Frontal cortex (tissue), 4 donors: ENCODE measurements around the gene CDK11B. TPM values are rescaled to one million over a fixed set of nuclear protein-coding genes. Genes with fewer than 3 reads are reported as not detected.
"Not testable (repeated sequence)": the region's sequence is repeated elsewhere in the genome, so short reads cannot be mapped to it uniquely, and the experiment has no call there.

Experiments used
- DNase-seq, 2 donors: peaks; one replicate each; pipeline ENCODE4 v3.0.0; 2012; ENCODE audit warnings: low spot score in 2 of 2
- FAIRE-seq: peaks from 2 replicates; lab custom pipeline; 2012; peaks lifted over from hg19 to GRCh38; lab: Jason Lieb, UNC
- total RNA-seq: library from RNA; depleted of rRNA; stranded (reverse); fragments of >200 nt; gene quantifications from one replicate; pipeline ENCODE4 v1.2.3, GENCODE V29; 2014
- donor health status: control.
- donor health status: control.
- donor health status: control.

The CDK11B gene
- total RNA-seq, 1 donor from 2014 or later: 9.0 TPM

DNA sequence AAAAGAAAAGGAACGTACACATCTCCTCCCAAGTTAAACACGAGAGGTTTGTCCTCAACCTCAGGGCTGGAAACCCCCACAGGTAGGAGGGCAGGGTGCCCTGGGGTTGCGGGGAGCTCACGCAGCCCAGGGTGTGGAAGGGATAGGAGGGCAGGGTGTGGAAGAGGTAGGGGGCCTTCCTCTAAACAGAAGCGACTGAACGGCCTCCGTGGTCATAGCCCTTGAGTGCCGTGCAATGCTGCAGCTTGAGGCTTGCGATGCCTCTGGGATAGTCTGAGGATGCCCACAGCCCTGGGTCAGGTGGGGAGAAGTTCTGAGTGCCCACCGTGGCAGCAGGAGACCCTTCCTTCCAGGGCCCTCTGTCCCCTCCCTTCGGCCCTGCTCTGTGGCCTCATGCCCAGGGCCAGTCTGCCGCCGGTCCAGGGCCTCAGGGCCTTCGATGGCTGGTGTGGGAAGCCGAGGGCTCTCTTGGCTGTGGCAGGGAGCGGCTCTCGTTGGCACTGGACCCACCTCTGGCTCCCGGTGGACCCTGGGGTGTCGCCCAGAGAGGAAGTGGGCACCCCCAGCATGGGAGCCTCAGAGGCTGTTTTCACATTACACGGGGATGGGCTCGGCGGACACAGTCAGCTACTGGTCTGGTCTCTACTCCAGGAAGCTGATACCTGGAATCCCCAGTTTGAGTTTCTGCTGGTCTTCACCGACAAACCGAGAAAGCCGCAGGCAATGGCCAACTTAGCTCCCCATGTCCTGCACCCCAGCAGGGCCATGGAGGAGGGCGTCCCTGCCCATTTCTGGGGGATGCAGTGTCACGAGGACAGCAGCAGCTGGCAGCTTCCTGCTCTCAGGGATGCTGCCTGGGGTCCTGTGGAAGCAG is 6.4 kb upstream of the CDK11B start:
- DNase-seq (peak in 1 of 2 donors; percentile 1), FAIRE-seq (no peak)

DNA sequence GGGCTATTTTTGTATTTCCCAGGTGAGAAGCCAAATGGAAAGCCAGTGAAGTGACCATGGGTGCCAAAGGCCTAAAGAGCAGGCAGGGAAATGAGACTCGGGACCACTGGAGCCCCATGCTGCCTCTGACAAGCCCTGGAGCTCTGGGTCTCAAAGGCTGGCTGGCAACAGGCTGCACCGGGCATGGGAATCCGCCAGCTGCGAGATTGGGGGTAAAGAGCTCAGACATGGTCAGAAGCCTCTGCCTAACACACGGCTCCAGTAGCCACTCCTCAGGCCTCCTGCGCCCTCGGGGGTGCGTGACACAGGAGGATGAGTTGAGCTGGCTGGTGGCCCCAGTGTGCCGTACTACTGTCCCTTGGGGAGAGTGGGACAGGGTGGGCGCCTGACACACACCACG is 5.5 kb upstream of the CDK11B start:
- not testable (repeated sequence) for FAIRE-seq, DNase-seq

DNA sequence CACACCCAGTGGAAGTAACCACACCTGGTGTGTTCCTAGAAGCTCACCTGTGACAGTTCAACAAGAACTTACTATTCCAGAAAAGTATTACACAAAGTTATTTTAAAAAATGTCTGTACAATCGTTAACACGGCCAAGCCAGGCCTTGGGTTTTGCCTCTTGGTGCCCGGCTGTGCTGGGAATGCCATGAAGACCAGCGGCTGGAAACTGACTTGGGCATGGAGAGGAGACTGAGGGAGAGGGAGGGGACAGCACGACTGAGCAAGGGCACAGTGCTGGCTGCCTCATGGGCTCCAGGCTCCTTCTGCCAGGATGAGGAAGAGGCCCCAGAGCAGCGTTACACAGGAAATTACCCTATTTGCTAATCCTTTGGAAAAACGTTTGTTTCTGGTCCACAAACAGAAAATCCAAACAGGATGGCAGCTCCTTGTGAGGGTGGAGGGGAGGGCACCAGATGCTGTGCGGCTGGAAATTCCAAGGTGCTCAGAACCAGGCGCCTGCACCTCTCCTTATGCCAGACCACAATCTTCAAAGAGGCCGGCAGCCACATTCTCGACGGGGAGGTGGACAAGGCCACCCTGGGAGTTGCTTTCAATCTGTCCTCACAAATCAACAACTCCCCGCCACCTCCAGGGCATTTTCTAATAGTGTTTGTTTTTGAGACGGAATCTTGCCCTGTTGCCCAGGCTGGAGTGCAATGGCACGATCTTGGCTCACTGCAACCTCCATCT is 4.2 kb upstream of the CDK11B start:
- not testable (repeated sequence) for FAIRE-seq, DNase-seq

DNA sequence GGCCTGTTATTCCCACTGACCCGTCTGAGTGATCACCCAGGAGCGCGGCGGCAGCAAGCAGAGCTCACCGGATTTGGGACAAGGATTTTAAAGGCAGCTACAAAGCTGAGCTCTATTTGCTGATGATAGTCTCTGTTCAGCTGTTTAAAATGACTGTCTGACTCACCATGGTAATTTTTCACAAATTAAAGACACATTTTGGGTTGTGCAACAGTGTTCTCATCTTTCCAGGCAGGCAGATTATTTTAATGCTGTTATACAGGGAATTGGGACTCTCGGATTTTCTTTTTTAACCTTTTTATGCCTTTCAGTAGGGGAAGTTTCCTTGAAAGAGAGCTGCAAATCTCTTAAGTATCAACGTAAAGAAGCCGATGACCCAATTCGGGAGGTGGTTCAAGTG is 3.6 kb upstream of the CDK11B start:
- DNase-seq, FAIRE-seq: not testable (repeated sequence)

DNA sequence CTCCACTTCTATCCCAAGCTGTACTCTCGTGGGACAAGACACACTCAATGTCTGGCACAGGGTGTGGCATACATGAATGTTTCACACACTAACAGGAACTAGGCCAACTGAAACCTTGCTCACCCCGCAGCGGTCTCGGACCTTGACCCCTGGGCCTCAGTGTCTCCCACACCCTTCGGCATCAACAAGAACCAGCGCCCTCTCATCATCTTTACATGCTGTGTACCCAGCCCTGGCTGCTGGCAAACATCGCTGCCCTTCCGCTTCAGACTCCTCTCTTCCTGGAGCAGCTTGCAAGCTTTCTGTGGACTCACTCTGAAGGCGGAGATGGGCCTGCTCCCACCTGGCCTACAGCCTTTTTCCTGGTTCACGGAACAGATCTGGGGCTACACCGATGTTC is 10.5 kb downstream of the CDK11B start:
- DNase-seq, FAIRE-seq: not testable (repeated sequence)

DNA sequence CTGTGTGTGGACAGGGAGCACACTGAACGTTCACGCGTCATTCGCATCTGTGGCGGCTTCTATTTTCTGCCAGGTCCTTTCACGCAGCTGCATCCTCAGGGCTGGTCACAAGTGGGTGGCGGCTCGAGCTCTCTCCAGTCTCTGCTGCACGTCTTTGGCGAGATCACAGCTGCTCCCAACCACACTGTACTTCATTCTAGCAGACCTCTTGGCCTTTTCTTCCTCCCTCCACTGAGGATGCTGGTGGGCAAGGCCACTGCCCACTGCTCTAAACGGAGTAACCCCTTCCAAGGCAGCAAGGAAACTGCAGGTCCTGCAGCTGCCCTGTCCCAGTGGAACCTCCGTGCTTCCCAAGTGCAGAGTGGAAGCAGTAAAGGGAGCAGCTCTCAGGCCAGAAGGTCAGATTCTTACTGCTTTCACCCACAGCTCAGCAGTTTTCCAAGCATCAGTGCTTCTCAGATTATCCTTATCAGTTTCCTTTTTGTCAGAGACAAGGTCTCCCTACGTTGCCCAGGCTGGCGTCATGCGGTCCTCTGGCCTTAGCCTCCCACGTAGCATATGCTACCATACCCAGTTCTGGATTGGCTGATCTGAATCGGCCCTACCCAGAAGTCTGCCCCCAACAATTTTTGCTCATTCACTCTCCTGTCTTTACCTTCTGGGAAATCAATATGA is 11.1 kb downstream of the CDK11B start:
- not testable (repeated sequence) for DNase-seq, FAIRE-seq

DNA sequence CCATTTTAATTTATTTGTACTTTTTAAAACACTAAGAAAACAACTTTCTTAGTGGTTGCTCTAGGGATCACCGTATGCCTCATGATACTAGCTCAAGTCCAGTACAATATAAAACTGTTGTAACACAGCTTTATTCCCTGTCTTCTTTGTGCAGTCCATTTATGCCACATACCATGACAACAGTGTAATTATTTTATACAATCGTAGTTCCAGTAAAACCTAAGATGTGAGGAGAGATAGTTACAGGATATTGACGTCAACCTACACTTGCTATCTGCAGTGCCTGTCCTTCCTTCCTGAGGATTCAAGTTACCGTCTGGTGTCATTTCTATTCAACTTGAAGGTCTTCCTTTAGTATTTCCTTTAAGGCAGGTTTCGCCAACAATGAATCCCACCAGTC is 12.5 kb downstream of the CDK11B start:
- FAIRE-seq, DNase-seq: not testable (repeated sequence)

DNA sequence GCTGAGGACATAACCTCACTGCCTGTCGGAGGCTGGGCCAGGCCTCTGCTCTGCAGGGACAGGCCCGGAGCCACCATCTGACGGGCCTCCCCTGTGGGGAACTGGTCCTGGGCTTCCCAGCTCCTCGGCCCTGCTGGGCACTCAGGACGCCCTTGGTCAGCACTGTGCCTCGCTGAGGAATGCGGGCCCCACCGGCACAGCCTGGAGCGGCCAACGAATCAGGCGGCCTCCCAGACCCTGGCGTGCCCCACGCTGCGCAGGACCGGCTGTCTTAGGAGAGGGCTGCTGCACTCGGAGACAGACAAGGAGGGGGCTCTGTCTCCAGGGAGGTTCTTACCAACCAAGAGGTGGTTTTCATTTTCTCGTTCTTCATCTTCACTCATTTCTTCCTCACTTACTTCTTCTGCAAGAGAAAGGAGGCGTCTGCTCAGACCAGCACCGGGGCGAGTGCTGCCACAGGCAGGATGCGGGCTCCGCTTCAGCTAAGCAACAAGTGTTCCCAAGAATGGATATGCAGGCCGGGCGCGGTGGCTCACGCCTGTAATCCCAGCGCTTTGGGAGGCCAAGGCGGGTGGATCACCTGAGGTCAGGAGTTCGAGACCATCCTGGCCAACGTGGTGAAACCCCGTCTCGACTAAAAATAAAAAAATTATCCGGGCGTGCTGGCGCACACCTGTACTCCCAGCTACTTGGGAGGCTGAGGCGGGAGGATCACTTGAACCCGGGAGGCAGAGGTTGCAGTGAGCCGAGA is 17.9 kb downstream of the CDK11B start:
- FAIRE-seq, DNase-seq: not testable (repeated sequence)

DNA sequence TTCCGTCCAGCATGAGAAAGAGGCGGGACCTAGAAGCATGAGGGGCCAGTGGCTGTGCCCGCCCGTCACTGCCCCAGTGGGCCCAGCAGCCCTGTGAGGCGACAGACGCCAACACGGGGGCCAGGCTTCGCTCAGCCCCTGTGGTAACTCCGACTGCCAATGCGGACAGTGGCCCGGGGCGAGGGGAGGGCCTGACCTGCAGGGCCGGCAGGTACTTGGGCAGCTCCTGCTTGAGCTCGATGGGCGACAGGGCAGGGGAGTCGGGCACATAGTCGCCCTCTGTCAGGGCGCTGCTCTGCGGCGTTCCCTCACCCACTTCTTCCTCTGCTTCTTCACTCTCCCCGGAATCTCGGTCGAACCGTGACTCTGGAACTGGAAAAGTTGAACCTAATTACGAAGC is 18.7 kb downstream of the CDK11B start:
- not testable (repeated sequence) for FAIRE-seq, DNase-seq

DNA sequence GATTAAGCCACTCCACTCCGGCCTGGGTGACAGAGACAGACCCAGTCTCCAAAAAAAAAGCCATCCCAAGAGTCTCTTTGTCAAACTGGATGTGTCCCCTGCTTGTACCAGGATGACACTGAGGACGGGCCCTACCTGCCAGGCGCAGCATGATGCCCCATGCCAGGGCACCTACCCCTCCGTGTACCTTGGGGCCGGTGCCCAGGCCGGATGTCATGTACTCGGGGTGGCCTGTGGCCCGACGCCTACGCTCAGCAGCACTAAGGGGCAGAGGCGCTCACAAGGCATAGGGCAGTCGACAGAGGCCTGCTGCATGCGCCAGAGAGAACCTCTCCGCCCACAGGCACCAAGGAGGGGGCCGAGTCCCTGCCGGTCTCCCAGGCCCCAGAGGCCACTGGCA is 19.4 kb downstream of the CDK11B start:
- FAIRE-seq, DNase-seq: not testable (repeated sequence)

DNA sequence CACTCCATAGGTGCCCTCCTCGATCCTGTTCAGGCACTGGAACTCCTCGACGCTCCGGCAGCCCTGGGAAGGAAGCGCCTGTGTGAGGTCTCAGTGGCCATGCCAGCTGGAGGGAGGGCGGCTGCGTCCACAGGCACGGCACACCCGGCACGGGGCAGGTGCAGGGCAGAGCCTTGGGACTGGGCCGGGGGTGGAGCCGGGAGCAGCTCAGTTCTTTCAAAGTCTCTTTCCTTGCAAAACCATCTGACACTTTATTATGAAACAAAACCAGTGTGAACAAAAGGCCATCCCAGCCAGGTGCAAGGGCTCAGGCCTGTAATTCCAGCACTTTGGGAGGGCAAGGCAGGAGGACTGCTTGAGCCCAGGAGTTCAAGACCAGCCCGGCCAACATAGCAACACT is 20.3 kb downstream of the CDK11B start:
- FAIRE-seq: not testable (repeated sequence)

DNA sequence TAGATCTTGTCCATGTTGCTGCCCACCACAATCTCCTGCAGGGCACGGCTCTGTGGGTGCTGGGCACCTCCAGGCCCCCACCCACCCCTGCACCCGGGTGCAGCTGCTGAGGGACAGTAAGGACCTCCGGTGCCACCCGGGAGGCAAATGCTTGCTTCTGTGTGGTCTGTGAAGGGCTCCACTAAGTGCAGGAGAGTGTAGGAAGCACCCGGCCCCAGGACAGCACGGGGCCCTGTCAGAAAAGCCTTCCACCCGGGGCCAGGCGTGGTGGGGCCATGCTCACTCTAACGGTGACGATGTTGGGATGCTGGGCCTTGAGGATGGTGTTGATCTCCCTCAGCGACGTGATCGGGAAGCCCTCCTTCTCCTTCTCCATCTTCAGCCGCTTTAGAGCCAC is 21.3 kb downstream of the CDK11B start:
- not testable (repeated sequence) for FAIRE-seq, DNase-seq

More for the DNA sequence above, 20.3 kb downstream of the CDK11B start:
- not testable (repeated sequence) for DNase-seq

DNA sequence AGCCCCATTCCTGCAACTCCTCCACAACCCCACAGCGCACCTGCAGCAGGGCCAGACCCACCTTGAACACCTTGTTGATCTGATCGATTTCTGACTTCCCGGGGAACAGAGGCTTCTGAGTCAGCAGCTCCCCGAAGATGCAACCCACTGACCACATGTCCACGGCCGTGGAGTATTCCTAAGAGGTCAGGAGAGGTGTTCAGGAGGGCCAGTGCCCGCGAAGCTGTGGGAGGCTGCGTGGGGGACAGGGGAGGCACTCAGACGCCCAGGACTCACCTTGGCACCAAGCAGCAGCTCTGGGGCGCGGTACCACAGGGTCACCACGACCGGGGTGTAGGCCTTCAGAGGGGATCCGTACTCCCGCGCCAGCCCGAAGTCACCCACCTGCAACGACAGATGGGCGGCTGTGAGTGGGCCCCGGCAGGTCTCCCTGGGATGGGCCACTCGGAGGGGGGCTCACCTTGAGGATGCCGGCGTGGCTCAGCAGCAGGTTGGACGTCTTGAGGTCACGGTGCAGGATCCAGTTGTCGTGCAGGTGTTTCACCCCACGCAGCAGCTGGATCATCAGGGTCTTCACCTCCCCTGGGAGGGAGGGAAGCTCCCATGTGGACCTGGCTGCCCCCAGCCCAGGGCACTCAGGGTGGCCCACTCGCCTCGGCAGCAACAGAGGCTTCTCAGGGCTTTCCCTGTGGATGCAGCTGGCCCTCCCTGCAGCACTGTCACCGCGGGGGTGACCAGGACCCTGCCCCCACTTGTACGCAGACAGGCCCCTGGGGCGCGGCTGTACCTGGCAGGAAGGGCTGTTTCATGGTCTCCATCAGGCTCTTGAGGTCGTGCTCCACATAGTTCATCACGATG is 22.0 kb downstream of the CDK11B start:
- not testable (repeated sequence) for FAIRE-seq

DNA sequence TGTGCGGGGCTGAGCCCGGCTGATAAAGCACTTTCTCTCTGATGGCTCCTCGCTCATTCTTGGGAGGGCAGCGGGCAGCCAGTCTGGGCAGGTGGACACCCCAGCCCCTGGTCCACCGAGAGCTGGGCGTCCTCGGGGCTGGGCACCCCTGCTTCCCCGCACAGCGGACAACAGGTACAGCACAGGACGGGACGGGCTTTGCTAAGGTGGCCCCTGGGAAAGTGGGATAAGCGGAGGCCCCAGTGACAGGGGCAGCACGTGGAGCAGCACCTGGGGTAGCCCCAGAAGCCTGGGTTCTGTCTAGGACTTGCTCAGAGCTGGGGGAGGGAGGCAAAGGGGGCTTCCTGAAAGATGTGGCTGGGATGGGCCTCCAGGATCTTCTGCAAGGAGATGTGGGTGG is 24.2 kb downstream of the CDK11B start:
- not testable (repeated sequence) for FAIRE-seq

More for the DNA sequence above, 22.0 kb downstream of the CDK11B start:
- DNase-seq: not testable (repeated sequence)

DNA sequence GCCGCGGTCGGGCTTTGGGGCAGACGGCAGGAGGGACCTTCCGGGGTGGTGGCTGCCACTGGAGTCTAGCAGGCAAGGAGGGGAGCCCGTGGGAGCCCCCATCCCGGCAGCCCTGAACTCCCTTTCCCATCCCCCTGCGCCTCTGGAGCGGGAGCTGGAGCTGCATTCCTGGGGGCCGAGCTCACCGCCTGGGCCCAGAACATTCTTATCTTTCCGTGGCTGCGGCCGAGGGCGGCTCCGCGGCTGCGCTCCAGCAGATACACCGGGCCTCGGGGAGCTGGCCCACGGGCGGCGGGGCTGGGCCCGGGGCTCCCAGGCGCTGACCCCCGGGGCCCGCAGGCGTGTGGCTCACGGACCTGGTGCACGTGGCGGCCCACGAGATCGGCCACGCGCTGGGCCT is 25.4 kb downstream of the CDK11B start:
- FAIRE-seq, DNase-seq: not testable (repeated sequence)

More for the DNA sequence above, 24.2 kb downstream of the CDK11B start:
- DNase-seq: not testable (repeated sequence)

DNA sequence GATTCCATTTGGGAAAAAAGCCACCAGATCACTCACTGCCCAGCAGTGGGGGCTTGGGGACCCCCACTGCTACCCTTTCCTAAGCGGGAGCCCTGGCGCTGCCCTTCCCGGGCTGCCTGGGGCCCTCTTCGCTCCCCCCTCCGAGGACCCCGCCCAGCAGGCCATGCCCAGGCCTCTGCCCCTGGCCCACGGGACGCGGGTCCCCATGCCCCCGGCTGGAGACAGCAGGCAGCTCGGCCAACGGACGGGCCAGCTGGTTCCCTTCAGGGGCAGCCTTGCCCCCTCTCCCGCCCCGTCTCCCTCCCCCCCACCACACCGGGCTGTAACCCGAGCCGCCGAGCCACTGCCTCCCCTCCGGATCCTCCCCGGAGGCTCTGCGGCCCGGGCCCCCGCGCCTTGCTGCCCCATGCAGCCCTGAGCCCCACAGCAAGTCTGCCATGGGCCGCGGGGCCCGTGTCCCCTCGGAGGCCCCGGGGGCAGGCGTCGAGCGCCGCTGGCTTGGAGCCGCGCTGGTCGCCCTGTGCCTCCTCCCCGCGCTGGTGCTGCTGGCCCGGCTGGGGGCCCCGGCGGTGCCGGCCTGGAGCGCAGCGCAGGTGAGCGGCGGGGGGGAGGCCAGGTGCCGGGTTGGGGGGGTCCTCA is 26.9 kb downstream of the CDK11B start, which contains the start of gene MMP23B:
Gene MMP23B, plus strand, starts transcription at position 392 of the 639 bp plus-strand sequence. Its CDS starts 46 bp downstream, at position 438.
- FAIRE-seq (no peak), DNase-seq (no peak)

DNA sequence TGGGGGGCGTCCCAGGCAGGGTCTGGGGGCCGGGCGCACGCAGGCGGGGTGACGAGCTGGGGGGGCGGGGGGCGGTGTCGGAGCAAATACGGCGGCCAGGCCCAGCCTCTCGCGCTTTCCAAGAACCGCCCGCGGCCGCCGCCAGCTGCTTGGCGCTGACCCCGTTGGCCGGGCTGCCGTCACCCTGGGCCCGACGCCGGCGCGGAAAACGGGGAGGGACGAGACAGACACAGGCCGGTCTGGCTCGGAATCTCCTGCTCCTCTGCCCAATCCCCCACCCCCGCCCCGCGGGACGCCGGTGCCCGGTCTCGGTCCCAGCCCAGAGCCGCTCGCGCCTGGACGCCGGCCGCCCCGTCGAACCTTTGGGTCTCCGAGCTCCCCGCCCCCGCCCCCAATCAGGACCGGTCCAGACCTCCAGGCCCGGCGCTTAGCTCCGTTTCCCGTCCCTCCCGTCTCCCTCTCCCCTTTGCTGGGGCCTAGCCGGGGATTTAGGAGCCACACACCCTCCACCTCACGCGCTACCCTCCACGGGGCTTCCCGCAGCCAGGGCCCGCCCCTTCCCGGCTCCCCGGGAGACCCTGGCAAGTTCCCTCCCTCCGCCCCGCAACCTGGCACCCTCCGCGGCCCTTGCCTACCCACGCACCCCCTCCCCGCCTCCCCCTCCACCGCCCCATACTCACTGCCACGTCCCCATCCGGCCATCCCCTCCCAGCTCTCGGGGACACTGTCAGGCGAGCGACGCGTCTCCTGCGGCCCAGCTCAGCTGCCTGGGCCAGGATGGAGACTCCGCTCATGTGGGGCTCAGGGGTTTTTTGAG is 27.6 kb downstream of the CDK11B start:
- DNase-seq (peak; percentile 82 to 83), FAIRE-seq (no peak)
